GM12878 (cell line): ENCODE data around the gene LMAN2. TPM values are rescaled to one million over a fixed set of nuclear protein-coding genes. Genes with fewer than 3 reads are reported as not detected.

Experiments used
- CHD4 ChIP-seq: fragments of 200-600 bp; sonication (generic); IDR thresholded peaks from 2 replicates; pipeline ENCODE4 v1.6.1; 2016; ENCODE audit warnings: mild to moderate bottlenecking
- CREM ChIP-seq: IDR thresholded peaks from 2 replicates; pipeline ENCODE4 v1.6.1; 2014; ENCODE audit warnings: antibody characterized with exemption, low read depth
- IKZF2 ChIP-seq, 2 experiments: fragments of 450-650 bp; IDR thresholded peaks; 2 replicates each; pipeline ENCODE4 v1.6.1; 2017; ENCODE audit warnings: mild to moderate bottlenecking in 2 of 2, moderate library complexity in 2 of 2
- IRF4 ChIP-seq: IDR thresholded peaks from 2 replicates; pipeline ENCODE4 v1.6.1; 2011; ENCODE audit warnings: low read depth, low read length
- JUNB ChIP-seq: IDR thresholded peaks from 2 replicates; pipeline ENCODE4 v1.6.1; 2016; ENCODE audit warnings: antibody characterized with exemption, mild to moderate bottlenecking
- MEF2A ChIP-seq: IDR thresholded peaks from 2 replicates; pipeline ENCODE4 v1.6.1; 2011; ENCODE audit warnings: low read depth, mild to moderate bottlenecking, low read length, moderate library complexity; ENCODE audit not compliant: insufficient read depth
- NFYA ChIP-seq: IDR thresholded peaks from 2 replicates; pipeline ENCODE4 v1.6.1; 2011; ENCODE audit warnings: low read depth, mild to moderate bottlenecking, low read length, improper control_type of control experiment, borderline replicate concordance
- POLR2AphosphoS2 ChIP-seq: IDR thresholded peaks from 2 replicates; pipeline ENCODE4 v1.6.1; 2011; ENCODE audit warnings: low read depth, mild to moderate bottlenecking, low read length, improper control_type of control experiment, moderate library complexity
- SPI1 ChIP-seq: IDR thresholded peaks from 2 replicates; pipeline ENCODE4 v1.6.1; 2011; ENCODE audit warnings: low read depth, mild to moderate bottlenecking, low read length, moderate library complexity, borderline replicate concordance; ENCODE audit not compliant: insufficient read depth
- TBL1XR1 ChIP-seq: IDR thresholded peaks from 2 replicates; pipeline ENCODE4 v1.6.1; 2012; ENCODE audit warnings: low read depth, low read length, improper control_type of control experiment
- TCF12 ChIP-seq: IDR thresholded peaks from 2 replicates; pipeline ENCODE4 v1.6.1; 2011; ENCODE audit warnings: low read depth, mild to moderate bottlenecking, low read length
- YBX1 ChIP-seq: fragments of 450-650 bp; IDR thresholded peaks from 2 replicates; pipeline ENCODE4 v1.6.1; 2016; ENCODE audit warnings: antibody characterized with exemption
- YY1 ChIP-seq: IDR thresholded peaks from 2 replicates; pipeline ENCODE4 v1.6.1; 2011; ENCODE audit warnings: low read depth, mild to moderate bottlenecking, low read length
- ZNF217 ChIP-seq: fragments of 450-650 bp; IDR thresholded peaks from 2 replicates; pipeline ENCODE4 v1.6.1; 2017; ENCODE audit warnings: antibody characterized with exemption, mild to moderate bottlenecking
- polyA plus RNA-seq, 11 experiments: library from polyadenylated mRNA; depleted of rRNA in 4 of 11; unstranded in 6 of 11; stranded (reverse) in 5 of 11; fragments of >200 nt; fragmentation: Nextera tagmentation in 4 of 11; fragmentation: Illumina TruSeq in 1 of 11; extraction: Ambion mirVana in 4 of 11; extraction: Trizol in 1 of 11; gene quantifications; 1 replicate in 1 of 11; 2 replicates in 10 of 11; pipeline versions ENCODE4 v1.2.1 to v1.2.3, GENCODE V29; 2011 to 2016; ENCODE audit warnings: inconsistent platforms in 2 of 11, missing spikeins in 2 of 11, low read depth in 1 of 11
- total RNA-seq, 4 experiments: library from RNA; depleted of rRNA in 3 of 4; stranded (reverse); fragments of >200 nt in 3 of 4; fragmentation: Illumina TruSeq in 1 of 4; extraction: Trizol in 1 of 4; gene quantifications; 2 replicates each; pipeline versions ENCODE4 v1.2.1 to v1.2.3, GENCODE V29; 2013 to 2021
- TF ChIP-seq, protein P1 (sequence below): IDR thresholded peaks from 2 replicates; pipeline ENCODE4 v1.6.1; 2011; ENCODE audit warnings: mild to moderate bottlenecking, low read depth, low read length, moderate library complexity; ENCODE audit not compliant: insufficient replicate concordance
- TF ChIP-seq, protein P2 (sequence below): fragments of 450-650 bp; IDR thresholded peaks from 2 replicates; pipeline ENCODE4 v1.6.1; 2017; ENCODE audit warnings: low read depth, mild to moderate bottlenecking, moderate library complexity
- TF ChIP-seq, protein P3 (sequence below): fragments of 450-650 bp; conservative IDR thresholded peaks from 2 replicates; pipeline ENCODE4 v1.6.1; 2017; ENCODE audit warnings: mild to moderate bottlenecking, moderate library complexity
- TF ChIP-seq, protein P4 (sequence below): IDR thresholded peaks from 2 replicates; pipeline ENCODE4 v1.6.1; 2012; ENCODE audit warnings: low read length, inconsistent platforms
- TF ChIP-seq, protein P5 (sequence below): IDR thresholded peaks from 2 replicates; pipeline ENCODE4 v1.6.1; 2012; ENCODE audit warnings: mild to moderate bottlenecking, low read depth, low read length

LMAN2 gene
- total and polyA plus RNA-seq, 10 of the 15 experiments (the other 5 are each of a cell fraction or from before 2014, with no cell fraction given), result 2.4 to 264 (median 147) TPM

DNA sequence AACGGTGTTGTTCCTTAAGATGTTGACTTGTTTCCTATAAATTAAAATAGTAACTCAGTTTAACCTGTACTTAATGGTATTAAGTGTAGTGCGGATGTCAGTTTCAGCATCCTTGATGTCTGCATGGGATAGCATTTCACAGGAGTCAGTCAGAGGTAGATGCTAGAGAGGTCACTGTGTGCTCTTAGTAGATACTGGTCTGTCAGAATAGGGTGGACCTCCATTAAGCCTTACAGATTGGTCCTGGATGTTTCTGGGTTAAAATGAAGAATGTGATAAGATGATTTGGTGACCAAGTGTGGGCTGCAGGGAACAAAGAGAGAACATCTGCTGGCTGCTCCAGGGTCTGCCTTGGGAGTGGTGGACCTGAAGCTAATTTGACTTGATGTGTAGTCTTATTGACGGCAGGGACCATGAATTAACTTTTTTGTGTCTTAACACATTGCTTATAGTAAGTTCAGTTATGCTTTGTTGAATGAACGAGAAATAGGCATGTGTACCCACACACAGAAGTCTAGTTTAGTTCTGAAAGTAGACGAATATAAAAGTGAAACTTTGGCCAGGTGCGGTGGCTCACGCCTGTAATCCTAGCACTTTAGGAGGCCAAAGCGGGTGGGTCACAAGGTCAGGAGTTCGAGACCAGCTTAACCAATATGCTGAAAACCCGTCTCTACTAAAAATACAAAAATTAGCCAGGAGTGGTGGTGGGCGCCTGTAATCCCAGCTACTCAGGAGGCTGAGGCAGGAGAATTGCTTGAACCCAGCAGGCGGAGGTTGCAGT, 60.5 kb downstream of the LMAN2 start (continued):
- TF ChIP-seq IKZF2 (IDR thresholded peaks at IDR 0.05) (peak in 1 of 2 experiments; percentile 38; a peak in 1 of 4 replicates), SPI1 (peak; percentile 78; the same call in 1 of the 2 replicates), TCF12 (peak; percentile 84), ZNF217 (peak; percentile 95), TBL1XR1 (no peak), CREM (0 out of 2 replicates have a peak, but pooled peaks have one; percentile 8), JUNB (no peak), YY1 (no peak), POLR2AphosphoS2 (no peak), YBX1 (no peak), NFYA (no peak), CHD4 (no peak), IRF4 (peak; percentile 59; the same call in 1 of the 2 replicates), MEF2A (peak; percentile 64; the same call in 1 of the 2 replicates)
- TF ChIP-seq, protein P1, sequence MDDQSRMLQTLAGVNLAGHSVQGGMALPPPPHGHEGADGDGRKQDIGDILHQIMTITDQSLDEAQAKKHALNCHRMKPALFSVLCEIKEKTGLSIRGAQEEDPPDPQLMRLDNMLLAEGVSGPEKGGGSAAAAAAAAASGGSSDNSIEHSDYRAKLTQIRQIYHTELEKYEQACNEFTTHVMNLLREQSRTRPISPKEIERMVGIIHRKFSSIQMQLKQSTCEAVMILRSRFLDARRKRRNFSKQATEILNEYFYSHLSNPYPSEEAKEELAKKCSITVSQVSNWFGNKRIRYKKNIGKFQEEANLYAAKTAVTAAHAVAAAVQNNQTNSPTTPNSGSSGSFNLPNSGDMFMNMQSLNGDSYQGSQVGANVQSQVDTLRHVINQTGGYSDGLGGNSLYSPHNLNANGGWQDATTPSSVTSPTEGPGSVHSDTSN, result no peak
- TF ChIP-seq, protein P2, sequence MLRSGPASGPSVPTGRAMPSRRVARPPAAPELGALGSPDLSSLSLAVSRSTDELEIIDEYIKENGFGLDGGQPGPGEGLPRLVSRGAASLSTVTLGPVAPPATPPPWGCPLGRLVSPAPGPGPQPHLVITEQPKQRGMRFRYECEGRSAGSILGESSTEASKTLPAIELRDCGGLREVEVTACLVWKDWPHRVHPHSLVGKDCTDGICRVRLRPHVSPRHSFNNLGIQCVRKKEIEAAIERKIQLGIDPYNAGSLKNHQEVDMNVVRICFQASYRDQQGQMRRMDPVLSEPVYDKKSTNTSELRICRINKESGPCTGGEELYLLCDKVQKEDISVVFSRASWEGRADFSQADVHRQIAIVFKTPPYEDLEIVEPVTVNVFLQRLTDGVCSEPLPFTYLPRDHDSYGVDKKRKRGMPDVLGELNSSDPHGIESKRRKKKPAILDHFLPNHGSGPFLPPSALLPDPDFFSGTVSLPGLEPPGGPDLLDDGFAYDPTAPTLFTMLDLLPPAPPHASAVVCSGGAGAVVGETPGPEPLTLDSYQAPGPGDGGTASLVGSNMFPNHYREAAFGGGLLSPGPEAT, result no peak
- TF ChIP-seq, protein P3, sequence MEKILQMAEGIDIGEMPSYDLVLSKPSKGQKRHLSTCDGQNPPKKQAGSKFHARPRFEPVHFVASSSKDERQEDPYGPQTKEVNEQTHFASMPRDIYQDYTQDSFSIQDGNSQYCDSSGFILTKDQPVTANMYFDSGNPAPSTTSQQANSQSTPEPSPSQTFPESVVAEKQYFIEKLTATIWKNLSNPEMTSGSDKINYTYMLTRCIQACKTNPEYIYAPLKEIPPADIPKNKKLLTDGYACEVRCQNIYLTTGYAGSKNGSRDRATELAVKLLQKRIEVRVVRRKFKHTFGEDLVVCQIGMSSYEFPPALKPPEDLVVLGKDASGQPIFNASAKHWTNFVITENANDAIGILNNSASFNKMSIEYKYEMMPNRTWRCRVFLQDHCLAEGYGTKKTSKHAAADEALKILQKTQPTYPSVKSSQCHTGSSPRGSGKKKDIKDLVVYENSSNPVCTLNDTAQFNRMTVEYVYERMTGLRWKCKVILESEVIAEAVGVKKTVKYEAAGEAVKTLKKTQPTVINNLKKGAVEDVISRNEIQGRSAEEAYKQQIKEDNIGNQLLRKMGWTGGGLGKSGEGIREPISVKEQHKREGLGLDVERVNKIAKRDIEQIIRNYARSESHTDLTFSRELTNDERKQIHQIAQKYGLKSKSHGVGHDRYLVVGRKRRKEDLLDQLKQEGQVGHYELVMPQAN, result no peak; the same call in 1 of the 2 replicates
- TF ChIP-seq, protein P4, sequence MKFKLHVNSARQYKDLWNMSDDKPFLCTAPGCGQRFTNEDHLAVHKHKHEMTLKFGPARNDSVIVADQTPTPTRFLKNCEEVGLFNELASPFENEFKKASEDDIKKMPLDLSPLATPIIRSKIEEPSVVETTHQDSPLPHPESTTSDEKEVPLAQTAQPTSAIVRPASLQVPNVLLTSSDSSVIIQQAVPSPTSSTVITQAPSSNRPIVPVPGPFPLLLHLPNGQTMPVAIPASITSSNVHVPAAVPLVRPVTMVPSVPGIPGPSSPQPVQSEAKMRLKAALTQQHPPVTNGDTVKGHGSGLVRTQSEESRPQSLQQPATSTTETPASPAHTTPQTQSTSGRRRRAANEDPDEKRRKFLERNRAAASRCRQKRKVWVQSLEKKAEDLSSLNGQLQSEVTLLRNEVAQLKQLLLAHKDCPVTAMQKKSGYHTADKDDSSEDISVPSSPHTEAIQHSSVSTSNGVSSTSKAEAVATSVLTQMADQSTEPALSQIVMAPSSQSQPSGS, result no peak; the same call in 1 of the 2 replicates
- TF ChIP-seq, protein P5, sequence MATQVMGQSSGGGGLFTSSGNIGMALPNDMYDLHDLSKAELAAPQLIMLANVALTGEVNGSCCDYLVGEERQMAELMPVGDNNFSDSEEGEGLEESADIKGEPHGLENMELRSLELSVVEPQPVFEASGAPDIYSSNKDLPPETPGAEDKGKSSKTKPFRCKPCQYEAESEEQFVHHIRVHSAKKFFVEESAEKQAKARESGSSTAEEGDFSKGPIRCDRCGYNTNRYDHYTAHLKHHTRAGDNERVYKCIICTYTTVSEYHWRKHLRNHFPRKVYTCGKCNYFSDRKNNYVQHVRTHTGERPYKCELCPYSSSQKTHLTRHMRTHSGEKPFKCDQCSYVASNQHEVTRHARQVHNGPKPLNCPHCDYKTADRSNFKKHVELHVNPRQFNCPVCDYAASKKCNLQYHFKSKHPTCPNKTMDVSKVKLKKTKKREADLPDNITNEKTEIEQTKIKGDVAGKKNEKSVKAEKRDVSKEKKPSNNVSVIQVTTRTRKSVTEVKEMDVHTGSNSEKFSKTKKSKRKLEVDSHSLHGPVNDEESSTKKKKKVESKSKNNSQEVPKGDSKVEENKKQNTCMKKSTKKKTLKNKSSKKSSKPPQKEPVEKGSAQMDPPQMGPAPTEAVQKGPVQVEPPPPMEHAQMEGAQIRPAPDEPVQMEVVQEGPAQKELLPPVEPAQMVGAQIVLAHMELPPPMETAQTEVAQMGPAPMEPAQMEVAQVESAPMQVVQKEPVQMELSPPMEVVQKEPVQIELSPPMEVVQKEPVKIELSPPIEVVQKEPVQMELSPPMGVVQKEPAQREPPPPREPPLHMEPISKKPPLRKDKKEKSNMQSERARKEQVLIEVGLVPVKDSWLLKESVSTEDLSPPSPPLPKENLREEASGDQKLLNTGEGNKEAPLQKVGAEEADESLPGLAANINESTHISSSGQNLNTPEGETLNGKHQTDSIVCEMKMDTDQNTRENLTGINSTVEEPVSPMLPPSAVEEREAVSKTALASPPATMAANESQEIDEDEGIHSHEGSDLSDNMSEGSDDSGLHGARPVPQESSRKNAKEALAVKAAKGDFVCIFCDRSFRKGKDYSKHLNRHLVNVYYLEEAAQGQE, result no peak
